ENCODE results near the gene FANCD2OS.
"Not testable (repeated sequence)": the region's sequence is repeated elsewhere in the genome, so short reads cannot be mapped to it uniquely, and the experiment has no call there.

The FANCD2OS gene

DNA sequence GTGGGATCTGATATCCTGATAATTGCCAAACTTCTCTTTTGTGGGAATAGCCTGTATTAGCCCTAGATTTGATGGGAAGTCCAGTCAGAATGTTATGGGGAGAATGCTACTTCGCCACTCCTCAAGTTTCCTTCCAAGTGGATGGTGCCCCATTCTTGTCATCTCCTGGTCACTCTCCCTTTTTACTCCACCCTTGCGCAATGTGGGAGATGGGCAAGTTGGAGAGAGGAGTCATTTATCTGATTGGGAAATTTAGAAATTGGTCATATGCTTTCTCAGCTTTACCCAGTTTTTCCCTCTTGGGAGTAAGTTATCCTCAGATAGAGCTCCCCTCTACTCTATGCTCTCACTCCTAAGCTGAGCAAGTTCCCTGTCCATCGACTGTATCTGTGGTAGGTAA, 14.4 kb downstream of the FANCD2OS start:
- DNase-seq (ENCODE audit: low read depth in 1 of 2, low spot score in 1 of 2) = no peak

DNA sequence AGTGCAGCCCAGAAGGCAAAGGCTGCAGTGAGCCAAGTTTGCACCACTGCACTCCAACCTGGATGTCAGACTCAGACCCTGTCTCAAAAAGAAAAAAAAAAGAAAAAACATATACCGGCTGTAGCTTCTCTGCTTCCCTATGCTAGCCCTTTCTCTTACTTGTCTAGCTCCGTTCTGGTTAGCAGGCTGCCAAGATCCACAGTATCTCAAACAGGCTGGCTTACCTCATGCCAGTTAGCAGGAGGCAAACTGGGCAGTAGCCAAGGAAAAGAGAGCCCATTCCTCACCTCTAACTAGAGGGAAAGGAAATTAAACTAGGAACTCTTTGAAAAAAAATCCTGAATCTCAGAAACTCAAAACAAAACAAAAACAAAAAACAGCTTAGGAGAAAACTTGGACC, 16.7 kb downstream of the FANCD2OS start:
- not testable (repeated sequence) for DNase-seq (ENCODE audit: low read depth in 1 of 2, low spot score in 1 of 2)

GRCh38 chr3:10090774-10091173, 17.3 kb downstream of the FANCD2OS start:
- DNase-seq (ENCODE audit: low read depth in 1 of 2, low spot score in 1 of 2) = not testable (repeated sequence)

GRCh38 chr3:10090179-10090578, 17.9 kb downstream of the FANCD2OS start:
- no peak for DNase-seq (ENCODE audit: low read depth in 1 of 2, low spot score in 1 of 2)

DNA sequence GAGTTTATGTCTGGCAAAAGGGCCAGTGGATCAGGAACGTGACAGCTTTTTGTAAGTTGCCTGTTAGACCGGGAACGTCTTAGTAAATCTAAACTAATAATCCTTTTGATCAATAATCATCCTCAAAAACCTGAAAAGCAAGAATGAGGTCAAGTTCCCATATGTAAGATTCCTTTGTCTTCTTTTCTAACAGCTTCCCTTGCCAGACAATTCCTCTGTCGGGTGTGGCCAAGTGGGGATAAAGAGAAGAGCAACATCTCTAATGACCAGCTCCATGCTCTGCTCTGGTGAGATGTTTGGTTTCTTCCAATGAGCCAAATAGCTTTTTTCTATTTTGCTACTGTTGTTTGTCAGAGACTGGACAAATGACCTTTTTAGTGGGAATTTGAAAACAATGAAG, 19.8 kb downstream of the FANCD2OS start:
- no peak for DNase-seq (ENCODE audit: low read depth in 1 of 2, low spot score in 1 of 2)

- no peak for DNase-seq (ENCODE audit: low read depth in 1 of 2, low spot score in 1 of 2)
Measured at GRCh38 chr3:10085738-10086137, 22.3 kb downstream of the FANCD2OS start.

- DNase-seq (ENCODE audit: low read depth in 1 of 2, low spot score in 1 of 2) = no peak
Measured at GRCh38 chr3:10081871-10082270, 26.2 kb downstream of the FANCD2OS start.

GRCh38 chr3:10074666-10075065, 33.4 kb downstream of the FANCD2OS start:
- no peak for DNase-seq (ENCODE audit: low read depth in 1 of 2, low spot score in 1 of 2)

GRCh38 chr3:10070077-10070476, 38.0 kb downstream of the FANCD2OS start:
- not testable (repeated sequence) for DNase-seq (ENCODE audit: low read depth in 1 of 2, low spot score in 1 of 2)

DNA sequence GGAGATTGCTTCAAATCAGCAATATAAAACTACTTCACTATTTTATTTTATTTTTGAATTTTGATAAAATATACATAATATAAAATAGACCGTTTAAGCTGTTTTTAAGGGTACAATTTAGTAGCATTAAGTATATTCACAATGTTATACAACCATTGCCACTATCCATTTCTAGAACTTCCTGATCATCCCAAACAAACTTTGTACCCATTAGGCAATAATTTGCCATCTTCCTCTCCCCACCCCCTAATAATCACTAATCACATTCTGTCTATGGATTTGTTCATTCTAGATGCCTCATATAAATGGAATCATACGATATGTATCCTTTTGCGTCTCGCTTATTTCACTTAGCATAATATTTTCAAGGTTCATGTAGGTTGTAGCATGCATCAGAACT, 53.0 kb downstream of the FANCD2OS start:
- no peak for DNase-seq (ENCODE audit: low read depth in 1 of 2, low spot score in 1 of 2)

All from activated T-helper 1 cell treated with anti-CD3 and anti-CD28 coated beads, Interleukin-2, amount 50 U/mL, for 16 hours (primary cell).